Measurements from ENCODE around the gene MLYCD.

Gene MLYCD

DNA sequence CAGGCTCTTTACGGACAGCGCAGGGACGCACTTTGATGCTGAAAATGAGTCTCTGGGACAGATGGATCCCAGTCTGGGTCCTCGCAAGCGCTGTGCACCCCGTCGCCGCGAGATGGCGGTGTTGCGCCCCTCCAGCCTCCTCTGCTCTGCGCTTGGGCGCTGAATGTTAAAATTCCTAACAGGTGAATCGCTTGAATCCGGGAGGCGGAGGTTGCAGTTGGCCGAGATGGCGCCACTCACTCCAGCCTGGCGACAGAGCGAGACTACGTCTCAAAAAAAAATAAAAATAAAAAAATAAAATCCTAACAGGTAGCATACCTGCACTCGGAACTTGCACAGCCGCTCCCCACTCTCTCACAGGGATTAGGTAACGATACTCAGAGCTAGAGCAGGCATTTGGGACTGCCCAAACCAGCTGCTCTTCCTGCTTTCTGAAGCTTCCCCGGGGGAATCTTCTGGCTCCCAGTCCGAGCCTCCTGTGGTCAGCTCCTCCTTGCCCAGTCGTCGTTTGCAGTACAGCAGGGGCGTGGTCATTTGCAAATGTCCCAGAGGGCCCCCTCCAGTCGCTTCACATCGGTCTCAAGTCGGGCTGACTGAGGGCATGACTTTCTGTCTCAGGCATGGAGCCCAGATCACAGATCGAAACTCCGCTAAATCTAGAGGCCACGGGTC, 27.9 kb downstream of the MLYCD start:
- no peak overlapping the region for H3K4me3 ChIP-seq (ENCODE audit: low read length)
- H3K27ac ChIP-seq (ENCODE audit: low read length): no peak overlapping the region
- H3K36me3 ChIP-seq (replicated peaks; ENCODE audit: insufficient read depth, low read length): no peaks in the 10 kb centered on the region
- no peak overlapping the region for H3K9ac ChIP-seq (ENCODE audit: low read length)
- H3K4me1 ChIP-seq (ENCODE audit: low read length): no peaks in the 10 kb centered on the region
- H3K79me2 ChIP-seq (ENCODE audit: low read length): no peaks in the 10 kb centered on the region
- no peaks in the 10 kb centered on the region for H3K9me2 ChIP-seq (replicated peaks; ENCODE audit: insufficient read depth, low read length)
- H2AFZ ChIP-seq (ENCODE audit: low read length): no peak overlapping the region
- TF ChIP-seq EZH2phosphoT487 (IDR thresholded peaks at IDR 0.05; ENCODE audit: low read length) (no peak), CTCF (IDR thresholded peaks at IDR 0.05; ENCODE audit: low read length) (peak; percentile 66), EZH2 (optimal IDR thresholded peaks at IDR 0.05; ENCODE audit: low read depth, low read length) (no peak)
- no peaks in the 10 kb centered on the region for H3F3A ChIP-seq (ENCODE audit: insufficient read depth, low read length)
- H3K4me2 ChIP-seq (ENCODE audit: low read depth, low read length): no peak overlapping the region
- no peaks in the 10 kb centered on the region for H4K20me1 ChIP-seq (ENCODE audit: insufficient read depth, low read length)
- H3K9me3 ChIP-seq (replicated peaks; ENCODE audit: insufficient read depth, low read length): no peaks in the 10 kb centered on the region
- no peaks in the 10 kb centered on the region for H3K27me3 ChIP-seq (replicated peaks; ENCODE audit: insufficient read depth, low read length)
- peak; percentile 9 for DNase-seq

DNA sequence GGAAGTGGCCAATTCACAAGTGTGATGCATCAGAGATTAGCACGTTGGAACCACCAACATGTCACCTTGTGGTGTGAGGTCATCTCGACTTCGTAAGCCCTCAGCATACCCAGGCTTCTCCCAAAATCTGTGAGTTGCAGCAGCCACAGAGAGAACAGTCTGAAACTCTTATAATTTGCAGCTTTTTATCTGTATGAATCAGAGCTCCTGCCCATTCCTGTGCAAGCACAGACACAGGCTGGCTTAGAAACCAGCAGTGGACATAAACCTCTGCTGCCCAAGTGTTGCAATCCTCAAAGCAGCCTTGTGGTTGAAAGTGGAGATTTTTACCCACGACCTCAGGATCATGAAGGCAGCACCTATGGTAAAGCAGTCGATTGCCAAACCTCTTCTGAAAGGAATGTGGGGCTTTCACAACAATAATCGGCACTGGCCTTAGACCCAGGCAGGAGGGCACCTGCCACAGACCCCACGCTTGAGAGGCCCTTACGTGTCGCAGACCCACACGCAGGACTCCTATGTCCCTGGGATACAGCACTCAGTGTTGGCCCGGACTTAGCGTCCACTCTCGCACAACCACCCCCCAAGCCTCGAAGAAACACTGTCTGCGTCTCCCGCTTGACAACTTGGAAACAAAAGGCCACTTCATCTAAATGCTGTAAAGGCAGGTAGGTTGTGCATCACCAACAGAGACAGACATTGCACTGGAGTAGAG, 29.6 kb downstream of the MLYCD start:
- no peak overlapping the region for H3K4me3 ChIP-seq (ENCODE audit: low read length)
- no peaks in the 10 kb centered on the region for H3K27me3 ChIP-seq (replicated peaks; ENCODE audit: insufficient read depth, low read length)
- no peaks in the 10 kb centered on the region for H3K9me3 ChIP-seq (replicated peaks; ENCODE audit: insufficient read depth, low read length)
- H4K20me1 ChIP-seq (ENCODE audit: insufficient read depth, low read length): no peaks in the 10 kb centered on the region
- no peaks in the 10 kb centered on the region for H3F3A ChIP-seq (ENCODE audit: insufficient read depth, low read length)
- TF ChIP-seq EZH2 (optimal IDR thresholded peaks at IDR 0.05; ENCODE audit: low read depth, low read length) (no peak), CTCF (IDR thresholded peaks at IDR 0.05; ENCODE audit: low read length) (no peak), EZH2phosphoT487 (IDR thresholded peaks at IDR 0.05; ENCODE audit: low read length) (no peak)
- no peaks in the 10 kb centered on the region for H3K4me1 ChIP-seq (ENCODE audit: low read length)
- no peak for DNase-seq
- H3K36me3 ChIP-seq (replicated peaks; ENCODE audit: insufficient read depth, low read length): no peaks in the 10 kb centered on the region
- H3K27ac ChIP-seq (ENCODE audit: low read length): no peak overlapping the region
- H3K4me2 ChIP-seq (ENCODE audit: low read depth, low read length): no peak overlapping the region
- H3K79me2 ChIP-seq (ENCODE audit: low read length): no peaks in the 10 kb centered on the region
- H2AFZ ChIP-seq (ENCODE audit: low read length): no peak overlapping the region
- no peak overlapping the region for H3K9ac ChIP-seq (ENCODE audit: low read length)
- no peaks in the 10 kb centered on the region for H3K9me2 ChIP-seq (replicated peaks; ENCODE audit: insufficient read depth, low read length)

DNA sequence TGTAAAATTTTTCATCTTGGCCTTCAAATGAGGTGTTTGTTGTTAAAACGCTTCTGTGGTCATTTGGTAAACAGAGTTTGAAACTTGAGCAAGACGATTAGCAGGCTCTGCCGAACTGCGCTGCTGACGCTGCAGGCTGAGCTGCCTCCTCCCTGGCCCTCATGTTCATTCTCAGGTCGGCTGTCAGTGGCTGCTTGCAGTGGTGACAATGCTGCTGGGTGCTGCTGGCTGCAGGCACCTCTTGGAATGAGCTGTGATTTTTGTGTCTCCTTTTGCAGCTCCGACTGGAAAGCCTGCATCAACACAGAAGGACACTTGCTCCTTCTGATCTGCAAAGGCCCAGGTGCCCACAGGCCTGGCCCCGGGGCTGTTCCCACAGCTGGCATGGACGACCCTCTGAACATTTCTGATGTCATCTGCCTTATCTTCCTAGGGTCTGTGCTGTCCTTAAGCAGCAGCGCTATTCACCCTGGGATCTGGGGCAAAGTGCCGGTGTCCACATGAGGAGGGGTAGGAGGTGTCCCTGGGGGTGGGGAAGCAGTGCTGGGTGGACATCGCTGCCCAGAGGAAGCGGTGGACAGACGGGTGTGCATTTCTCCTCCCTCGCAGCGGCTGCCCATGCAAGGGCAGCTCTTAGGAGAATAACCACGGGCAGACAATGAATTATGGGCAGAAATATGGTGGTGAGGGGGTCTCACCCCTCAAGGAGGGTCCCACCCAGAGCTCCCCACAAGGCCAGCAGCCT, 31.1 kb downstream of the MLYCD start:
- Histone ChIP-seq H3K9ac (ENCODE audit: low read length) (no peak overlapping the region), H3K79me2 (ENCODE audit: low read length) (no peaks in the 10 kb centered on the region), H3K36me3 (replicated peaks; ENCODE audit: insufficient read depth, low read length) (no peaks in the 10 kb centered on the region), H3K4me3 (ENCODE audit: low read length) (no peak overlapping the region), H3K27ac (ENCODE audit: low read length) (no peak overlapping the region), H3K9me3 (replicated peaks; ENCODE audit: insufficient read depth, low read length) (no peaks in the 10 kb centered on the region), H3K27me3 (replicated peaks; ENCODE audit: insufficient read depth, low read length) (no peaks in the 10 kb centered on the region; the same call in 1 of the 2 replicates), H3K4me1 (ENCODE audit: low read length) (no peaks in the 10 kb centered on the region), H4K20me1 (ENCODE audit: insufficient read depth, low read length) (no peaks in the 10 kb centered on the region), H3F3A (ENCODE audit: insufficient read depth, low read length) (no peaks in the 10 kb centered on the region), H3K4me2 (ENCODE audit: low read depth, low read length) (no peak overlapping the region), H2AFZ (ENCODE audit: low read length) (no peak overlapping the region), H3K9me2 (replicated peaks; ENCODE audit: insufficient read depth, low read length) (no peaks in the 10 kb centered on the region)
- TF ChIP-seq EZH2phosphoT487 (IDR thresholded peaks at IDR 0.05; ENCODE audit: low read length) (no peak), EZH2 (optimal IDR thresholded peaks at IDR 0.05; ENCODE audit: low read depth, low read length) (no peak), CTCF (IDR thresholded peaks at IDR 0.05; ENCODE audit: low read length) (no peak)
- DNase-seq: no peak

Measured in MM.1S (cell line).